ENCODE measurements around the gene DUSP1.

DNA sequence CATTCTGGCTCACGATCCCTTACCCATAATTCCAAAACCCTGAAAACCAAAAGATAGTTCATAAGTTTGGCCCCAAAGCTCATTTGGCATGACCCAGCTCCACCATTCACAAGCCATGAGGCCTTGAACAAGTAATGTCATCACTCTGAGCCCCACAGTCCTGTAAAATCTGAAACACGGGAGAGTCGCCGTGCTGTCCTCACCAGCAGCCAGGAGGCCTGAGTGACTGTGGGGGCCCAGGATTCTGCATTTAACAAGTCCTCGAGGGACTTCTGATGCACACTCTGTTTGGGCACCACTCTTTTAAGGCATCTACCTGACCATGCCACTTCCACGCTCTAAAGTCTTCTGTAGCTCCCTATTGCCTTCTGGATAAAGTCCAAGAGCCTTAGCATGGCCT, 40.8 kb downstream of the DUSP1 start:
- no peak for TF ChIP-seq CTCF (conservative IDR thresholded peaks at IDR 0.05)
- TF ChIP-seq EZH2 (IDR thresholded peaks at IDR 0.05; ENCODE audit: low read depth), result no peak
